K562 (cell line): ENCODE results near the gene JPH2. TPM values are rescaled to one million over a fixed set of nuclear protein-coding genes. Genes with fewer than 3 reads are reported as not detected.

Source experiments
- BRD4 ChIP-seq: fragments of 200-600 bp; sonication (generic); IDR thresholded peaks from 2 replicates; pipeline ENCODE4 v1.6.1; 2017; ENCODE audit warnings: inconsistent platforms
- FOSL1 ChIP-seq: fragments of 200-800 bp; sonication (Bioruptor generic); conservative IDR thresholded peaks from 2 replicates; pipeline ENCODE4 v1.6.1; 2016; ENCODE audit warnings: missing genetic modification characterization, missing compliant biosample characterization
- KLF13 ChIP-seq: fragments of 450-650 bp; IDR thresholded peaks from 2 replicates; pipeline ENCODE4 v1.6.1; 2016; ENCODE audit warnings: missing genetic modification characterization, low read depth, mild to moderate bottlenecking, missing compliant biosample characterization, moderate library complexity, borderline replicate concordance
- RERE ChIP-seq: sonication (generic); formaldehyde crosslinking; IDR thresholded peaks from 2 replicates; pipeline ENCODE4 v1.8.0; 2023; ENCODE audit warnings: missing genetic modification reagents, mild to moderate bottlenecking, borderline replicate concordance
- ZNF830 ChIP-seq: fragments of 250-450 bp; sonication (Bioruptor Pico); IDR thresholded peaks from 2 replicates; pipeline ENCODE4 v1.5.0; 2021; ENCODE audit warnings: mild to moderate bottlenecking
- polyA plus RNA-seq, 8 experiments: library from polyadenylated mRNA; depleted of rRNA in 4 of 8; stranded (reverse) in 5 of 8; unstranded in 3 of 8; fragments of >200 nt; fragmentation: Nextera tagmentation in 2 of 8; fragmentation: Illumina TruSeq in 1 of 8; extraction: Ambion mirVana in 2 of 8; extraction: Trizol in 1 of 8; gene quantifications; 2 replicates each; pipeline versions ENCODE4 v1.2.1 to v1.2.3, GENCODE V29; 2011 to 2014; ENCODE audit warnings: inconsistent platforms in 1 of 8, missing spikeins in 1 of 8
- total RNA-seq, 7 experiments: library from RNA; depleted of rRNA in 6 of 7; stranded (reverse); fragments of >200 nt in 6 of 7; fragmentation: Illumina TruSeq in 2 of 7; extraction: Trizol in 2 of 7; gene quantifications; 2 replicates each; pipeline versions ENCODE4 v1.2.1 to v1.2.3, GENCODE V29; 2011 to 2021; ENCODE audit warnings: low replicate concordance in 1 of 7
- TF ChIP-seq, protein P1 (sequence below): fragments of 200-600 bp; sonication (generic); IDR thresholded peaks from one replicate; pipeline ENCODE4 v1.6.1; 2012; ENCODE audit warnings: mild to moderate bottlenecking, low read depth, low read length, inconsistent platforms

Gene JPH2
- total and polyA plus RNA-seq, 9 of the 15 experiments (the other 6 are each of a cell fraction or from before 2014, with no cell fraction given), result not detected

DNA sequence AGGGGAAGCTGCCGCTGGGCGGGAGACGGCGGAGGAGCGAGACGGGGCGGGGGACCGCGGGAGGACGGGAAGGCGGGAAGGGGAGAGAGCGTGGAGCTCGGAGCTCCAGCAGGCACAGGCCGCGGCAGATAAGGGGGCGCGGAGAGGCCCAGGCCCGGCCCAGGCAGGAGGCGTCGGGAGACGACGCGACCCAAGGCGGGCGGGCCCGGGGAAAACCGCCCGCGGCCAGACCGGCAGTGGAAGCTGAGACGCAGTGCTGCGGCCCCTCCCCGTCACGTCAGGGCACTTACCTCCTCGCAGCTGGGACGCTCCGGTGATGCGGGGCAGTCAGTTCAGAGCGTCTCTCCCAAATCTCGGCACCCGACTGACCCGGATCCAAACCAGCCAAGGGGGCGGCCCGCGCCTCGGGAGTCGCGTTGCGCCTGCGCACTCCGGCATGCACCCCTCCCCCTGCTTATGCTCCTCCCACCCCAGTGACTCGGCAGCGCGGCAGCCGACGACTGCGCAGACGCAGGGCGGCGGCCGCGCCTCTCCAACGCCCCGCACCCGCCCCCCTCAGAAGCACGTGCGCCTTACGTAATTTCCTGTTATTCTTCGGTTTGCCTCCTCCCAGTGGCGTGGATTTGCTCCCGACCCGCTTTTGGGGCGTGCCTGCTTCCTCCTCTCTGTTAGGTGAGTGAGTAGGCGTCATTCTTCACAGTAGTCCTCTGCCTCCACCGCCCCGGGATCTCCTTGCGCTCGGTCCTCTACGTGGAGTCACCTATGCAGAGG lies 23.6 kb upstream of the JPH2 start, which contains the start of gene OSER1 (continued):
- TF ChIP-seq, protein P1, sequence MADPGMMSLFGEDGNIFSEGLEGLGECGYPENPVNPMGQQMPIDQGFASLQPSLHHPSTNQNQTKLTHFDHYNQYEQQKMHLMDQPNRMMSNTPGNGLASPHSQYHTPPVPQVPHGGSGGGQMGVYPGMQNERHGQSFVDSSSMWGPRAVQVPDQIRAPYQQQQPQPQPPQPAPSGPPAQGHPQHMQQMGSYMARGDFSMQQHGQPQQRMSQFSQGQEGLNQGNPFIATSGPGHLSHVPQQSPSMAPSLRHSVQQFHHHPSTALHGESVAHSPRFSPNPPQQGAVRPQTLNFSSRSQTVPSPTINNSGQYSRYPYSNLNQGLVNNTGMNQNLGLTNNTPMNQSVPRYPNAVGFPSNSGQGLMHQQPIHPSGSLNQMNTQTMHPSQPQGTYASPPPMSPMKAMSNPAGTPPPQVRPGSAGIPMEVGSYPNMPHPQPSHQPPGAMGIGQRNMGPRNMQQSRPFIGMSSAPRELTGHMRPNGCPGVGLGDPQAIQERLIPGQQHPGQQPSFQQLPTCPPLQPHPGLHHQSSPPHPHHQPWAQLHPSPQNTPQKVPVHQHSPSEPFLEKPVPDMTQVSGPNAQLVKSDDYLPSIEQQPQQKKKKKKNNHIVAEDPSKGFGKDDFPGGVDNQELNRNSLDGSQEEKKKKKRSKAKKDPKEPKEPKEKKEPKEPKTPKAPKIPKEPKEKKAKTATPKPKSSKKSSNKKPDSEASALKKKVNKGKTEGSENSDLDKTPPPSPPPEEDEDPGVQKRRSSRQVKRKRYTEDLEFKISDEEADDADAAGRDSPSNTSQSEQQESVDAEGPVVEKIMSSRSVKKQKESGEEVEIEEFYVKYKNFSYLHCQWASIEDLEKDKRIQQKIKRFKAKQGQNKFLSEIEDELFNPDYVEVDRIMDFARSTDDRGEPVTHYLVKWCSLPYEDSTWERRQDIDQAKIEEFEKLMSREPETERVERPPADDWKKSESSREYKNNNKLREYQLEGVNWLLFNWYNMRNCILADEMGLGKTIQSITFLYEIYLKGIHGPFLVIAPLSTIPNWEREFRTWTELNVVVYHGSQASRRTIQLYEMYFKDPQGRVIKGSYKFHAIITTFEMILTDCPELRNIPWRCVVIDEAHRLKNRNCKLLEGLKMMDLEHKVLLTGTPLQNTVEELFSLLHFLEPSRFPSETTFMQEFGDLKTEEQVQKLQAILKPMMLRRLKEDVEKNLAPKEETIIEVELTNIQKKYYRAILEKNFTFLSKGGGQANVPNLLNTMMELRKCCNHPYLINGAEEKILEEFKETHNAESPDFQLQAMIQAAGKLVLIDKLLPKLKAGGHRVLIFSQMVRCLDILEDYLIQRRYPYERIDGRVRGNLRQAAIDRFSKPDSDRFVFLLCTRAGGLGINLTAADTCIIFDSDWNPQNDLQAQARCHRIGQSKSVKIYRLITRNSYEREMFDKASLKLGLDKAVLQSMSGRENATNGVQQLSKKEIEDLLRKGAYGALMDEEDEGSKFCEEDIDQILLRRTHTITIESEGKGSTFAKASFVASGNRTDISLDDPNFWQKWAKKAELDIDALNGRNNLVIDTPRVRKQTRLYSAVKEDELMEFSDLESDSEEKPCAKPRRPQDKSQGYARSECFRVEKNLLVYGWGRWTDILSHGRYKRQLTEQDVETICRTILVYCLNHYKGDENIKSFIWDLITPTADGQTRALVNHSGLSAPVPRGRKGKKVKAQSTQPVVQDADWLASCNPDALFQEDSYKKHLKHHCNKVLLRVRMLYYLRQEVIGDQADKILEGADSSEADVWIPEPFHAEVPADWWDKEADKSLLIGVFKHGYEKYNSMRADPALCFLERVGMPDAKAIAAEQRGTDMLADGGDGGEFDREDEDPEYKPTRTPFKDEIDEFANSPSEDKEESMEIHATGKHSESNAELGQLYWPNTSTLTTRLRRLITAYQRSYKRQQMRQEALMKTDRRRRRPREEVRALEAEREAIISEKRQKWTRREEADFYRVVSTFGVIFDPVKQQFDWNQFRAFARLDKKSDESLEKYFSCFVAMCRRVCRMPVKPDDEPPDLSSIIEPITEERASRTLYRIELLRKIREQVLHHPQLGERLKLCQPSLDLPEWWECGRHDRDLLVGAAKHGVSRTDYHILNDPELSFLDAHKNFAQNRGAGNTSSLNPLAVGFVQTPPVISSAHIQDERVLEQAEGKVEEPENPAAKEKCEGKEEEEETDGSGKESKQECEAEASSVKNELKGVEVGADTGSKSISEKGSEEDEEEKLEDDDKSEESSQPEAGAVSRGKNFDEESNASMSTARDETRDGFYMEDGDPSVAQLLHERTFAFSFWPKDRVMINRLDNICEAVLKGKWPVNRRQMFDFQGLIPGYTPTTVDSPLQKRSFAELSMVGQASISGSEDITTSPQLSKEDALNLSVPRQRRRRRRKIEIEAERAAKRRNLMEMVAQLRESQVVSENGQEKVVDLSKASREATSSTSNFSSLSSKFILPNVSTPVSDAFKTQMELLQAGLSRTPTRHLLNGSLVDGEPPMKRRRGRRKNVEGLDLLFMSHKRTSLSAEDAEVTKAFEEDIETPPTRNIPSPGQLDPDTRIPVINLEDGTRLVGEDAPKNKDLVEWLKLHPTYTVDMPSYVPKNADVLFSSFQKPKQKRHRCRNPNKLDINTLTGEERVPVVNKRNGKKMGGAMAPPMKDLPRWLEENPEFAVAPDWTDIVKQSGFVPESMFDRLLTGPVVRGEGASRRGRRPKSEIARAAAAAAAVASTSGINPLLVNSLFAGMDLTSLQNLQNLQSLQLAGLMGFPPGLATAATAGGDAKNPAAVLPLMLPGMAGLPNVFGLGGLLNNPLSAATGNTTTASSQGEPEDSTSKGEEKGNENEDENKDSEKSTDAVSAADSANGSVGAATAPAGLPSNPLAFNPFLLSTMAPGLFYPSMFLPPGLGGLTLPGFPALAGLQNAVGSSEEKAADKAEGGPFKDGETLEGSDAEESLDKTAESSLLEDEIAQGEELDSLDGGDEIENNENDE, result no peak
- TF ChIP-seq ZNF830 (CRISPR knock-in tag) (no peak), BRD4 (no peak), RERE (CRISPR knock-in tag) (no peak), KLF13 (tag) (peak; percentile 78; the same call in 1 of the 2 replicates), FOSL1 (tag) (peak; percentile 65; the same call in 1 of the 2 replicates)
